ENCODE measurements around the gene FARSB. TPM values are rescaled to one million over a fixed set of nuclear protein-coding genes. Genes with fewer than 3 reads are reported as not detected.

FARSB gene
- total RNA-seq, 1 donor from 2014 or later, result 15.5 TPM

- TF ChIP-seq CTCF (IDR thresholded peaks at IDR 0.05), result peak; percentile 78
- DNase-seq (ENCODE audit: low spot score), result no peak
- H3K36me3 Mint-ChIP-seq (ENCODE audit: low read depth), result peaks cover 9% of the 10 kb centered on the region
- no peak overlapping the region for H3K4me3 Mint-ChIP-seq (ENCODE audit: unreplicated experiment)
- H3K27ac Mint-ChIP-seq (ENCODE audit: unreplicated experiment), result no peak overlapping the region
- H3K9me3 Mint-ChIP-seq (ENCODE audit: low read depth), result no peaks in the 10 kb centered on the region
- H3K4me1 Mint-ChIP-seq (ENCODE audit: low read depth), result no peaks in the 10 kb centered on the region
- H3K27me3 Mint-ChIP-seq (ENCODE audit: low read depth), result peaks cover under 1% of the 10 kb centered on the region
Measured at GRCh38 chr2:222561817-222562645, 93.9 kb downstream of the FARSB start.

- Mint-ChIP-seq H3K9me3 (ENCODE audit: low read depth) (no peaks in the 10 kb centered on the region), H3K4me1 (ENCODE audit: low read depth) (no peaks in the 10 kb centered on the region), H3K4me3 (ENCODE audit: unreplicated experiment) (no peak overlapping the region), H3K27me3 (ENCODE audit: low read depth) (peaks cover 2% of the 10 kb centered on the region), H3K27ac (ENCODE audit: unreplicated experiment) (no peak overlapping the region), H3K36me3 (ENCODE audit: low read depth) (peaks cover 2% of the 10 kb centered on the region)
- no peak for DNase-seq (ENCODE audit: low spot score)
- no peak for TF ChIP-seq CTCF (IDR thresholded peaks at IDR 0.05)
Measured at GRCh38 chr2:222561151-222561550, 94.7 kb downstream of the FARSB start.

GRCh38 chr2:222554517-222554916 lies 101.4 kb downstream of the FARSB start:
- no peak for TF ChIP-seq CTCF (IDR thresholded peaks at IDR 0.05)
- Mint-ChIP-seq H3K4me3 (ENCODE audit: unreplicated experiment) (no peak overlapping the region), H3K9me3 (ENCODE audit: low read depth) (peaks cover 6% of the 10 kb centered on the region), H3K27me3 (ENCODE audit: low read depth) (peaks cover 21% of the 10 kb centered on the region), H3K36me3 (ENCODE audit: low read depth) (peaks cover 2% of the 10 kb centered on the region), H3K4me1 (ENCODE audit: low read depth) (no peaks in the 10 kb centered on the region), H3K27ac (ENCODE audit: unreplicated experiment) (no peak overlapping the region)
- no peak for DNase-seq (ENCODE audit: low spot score)

- no peak for TF ChIP-seq CTCF (IDR thresholded peaks at IDR 0.05)
- DNase-seq (ENCODE audit: low spot score), result no peak
- Mint-ChIP-seq H3K36me3 (ENCODE audit: low read depth) (peaks cover 2% of the 10 kb centered on the region), H3K27me3 (ENCODE audit: low read depth) (peaks cover 18% of the 10 kb centered on the region), H3K27ac (ENCODE audit: unreplicated experiment) (no peak overlapping the region), H3K9me3 (ENCODE audit: low read depth) (peaks cover 6% of the 10 kb centered on the region), H3K4me3 (ENCODE audit: unreplicated experiment) (no peak overlapping the region), H3K4me1 (ENCODE audit: low read depth) (peaks cover 8% of the 10 kb centered on the region)
Measured at GRCh38 chr2:222548992-222549391, 106.9 kb downstream of the FARSB start.

GRCh38 chr2:222547083-222547482 lies 108.8 kb downstream of the FARSB start:
- Mint-ChIP-seq H3K9me3 (ENCODE audit: low read depth) (peaks cover 3% of the 10 kb centered on the region), H3K36me3 (ENCODE audit: low read depth) (no peaks in the 10 kb centered on the region), H3K27me3 (ENCODE audit: low read depth) (peaks cover 5% of the 10 kb centered on the region), H3K4me1 (ENCODE audit: low read depth) (peaks cover 8% of the 10 kb centered on the region), H3K27ac (ENCODE audit: unreplicated experiment) (no peak overlapping the region), H3K4me3 (ENCODE audit: unreplicated experiment) (no peak overlapping the region)
- no peak for DNase-seq (ENCODE audit: low spot score)
- TF ChIP-seq CTCF (IDR thresholded peaks at IDR 0.05), result no peak
